GM18507 (cell line): Measurements from ENCODE around the gene RACGAP1.

Experiments used
- DNase-seq: peaks from one replicate; pipeline ENCODE4 v3.0.0; 2011; ENCODE audit warnings: low read depth; ENCODE audit not compliant: insufficient read length; ENCODE audit errors: extremely low spot score
- FAIRE-seq: peaks from 2 replicates; lab custom pipeline; 2011; peaks lifted over from hg19 to GRCh38; lab: Jason Lieb, UNC

The RACGAP1 gene, protein sequence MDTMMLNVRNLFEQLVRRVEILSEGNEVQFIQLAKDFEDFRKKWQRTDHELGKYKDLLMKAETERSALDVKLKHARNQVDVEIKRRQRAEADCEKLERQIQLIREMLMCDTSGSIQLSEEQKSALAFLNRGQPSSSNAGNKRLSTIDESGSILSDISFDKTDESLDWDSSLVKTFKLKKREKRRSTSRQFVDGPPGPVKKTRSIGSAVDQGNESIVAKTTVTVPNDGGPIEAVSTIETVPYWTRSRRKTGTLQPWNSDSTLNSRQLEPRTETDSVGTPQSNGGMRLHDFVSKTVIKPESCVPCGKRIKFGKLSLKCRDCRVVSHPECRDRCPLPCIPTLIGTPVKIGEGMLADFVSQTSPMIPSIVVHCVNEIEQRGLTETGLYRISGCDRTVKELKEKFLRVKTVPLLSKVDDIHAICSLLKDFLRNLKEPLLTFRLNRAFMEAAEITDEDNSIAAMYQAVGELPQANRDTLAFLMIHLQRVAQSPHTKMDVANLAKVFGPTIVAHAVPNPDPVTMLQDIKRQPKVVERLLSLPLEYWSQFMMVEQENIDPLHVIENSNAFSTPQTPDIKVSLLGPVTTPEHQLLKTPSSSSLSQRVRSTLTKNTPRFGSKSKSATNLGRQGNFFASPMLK

GRCh38 chr12:50025187-50026059 is at the start of gene RACGAP1:
TSS of gene RACGAP1 (minus strand) at chr12:50025494. CDS start at chr12:50016715, 8,779 bp downstream.
- FAIRE-seq (peak; percentile 99), DNase-seq (peak; percentile 97)

DNA sequence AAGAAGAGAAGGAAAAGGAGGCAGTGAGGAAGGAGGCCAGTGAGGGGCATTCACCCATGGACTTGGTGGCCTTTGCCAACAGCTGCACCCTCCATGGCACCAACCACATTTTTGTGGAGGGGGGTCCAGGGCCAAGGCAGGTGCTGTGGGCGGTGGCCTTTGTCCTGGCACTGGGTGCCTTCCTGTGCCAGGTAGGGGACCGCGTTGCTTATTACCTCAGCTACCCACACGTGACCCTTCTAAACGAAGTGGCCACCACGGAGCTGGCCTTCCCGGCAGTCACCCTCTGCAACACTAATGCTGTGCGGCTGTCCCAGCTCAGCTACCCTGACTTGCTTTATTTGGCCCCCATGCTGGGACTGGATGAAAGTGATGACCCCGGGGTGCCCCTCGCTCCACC is 48.4 kb upstream of the RACGAP1 start:
- FAIRE-seq (no peak), DNase-seq (no peak)

DNA sequence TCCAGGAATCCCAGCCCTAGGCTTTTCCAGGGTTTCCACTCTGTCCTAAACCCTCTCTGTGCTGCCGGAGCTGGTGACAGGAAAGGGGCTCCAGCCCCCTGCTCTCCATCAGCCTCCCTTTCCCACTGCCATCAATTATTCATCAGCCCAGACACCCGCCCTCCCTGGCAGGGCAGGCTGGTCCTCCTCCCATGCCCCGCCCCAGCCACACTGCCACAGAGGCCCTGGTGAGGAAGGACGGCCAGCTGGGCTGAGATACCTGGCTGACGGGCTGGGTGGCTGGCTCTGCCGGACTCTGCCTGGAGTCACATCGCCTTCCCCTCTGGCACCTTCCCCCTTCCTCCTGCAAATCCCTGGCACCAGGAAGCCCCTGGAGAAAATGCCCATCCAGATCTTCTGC is 47.9 kb upstream of the RACGAP1 start:
- FAIRE-seq = no peak
- no peak for DNase-seq

DNA sequence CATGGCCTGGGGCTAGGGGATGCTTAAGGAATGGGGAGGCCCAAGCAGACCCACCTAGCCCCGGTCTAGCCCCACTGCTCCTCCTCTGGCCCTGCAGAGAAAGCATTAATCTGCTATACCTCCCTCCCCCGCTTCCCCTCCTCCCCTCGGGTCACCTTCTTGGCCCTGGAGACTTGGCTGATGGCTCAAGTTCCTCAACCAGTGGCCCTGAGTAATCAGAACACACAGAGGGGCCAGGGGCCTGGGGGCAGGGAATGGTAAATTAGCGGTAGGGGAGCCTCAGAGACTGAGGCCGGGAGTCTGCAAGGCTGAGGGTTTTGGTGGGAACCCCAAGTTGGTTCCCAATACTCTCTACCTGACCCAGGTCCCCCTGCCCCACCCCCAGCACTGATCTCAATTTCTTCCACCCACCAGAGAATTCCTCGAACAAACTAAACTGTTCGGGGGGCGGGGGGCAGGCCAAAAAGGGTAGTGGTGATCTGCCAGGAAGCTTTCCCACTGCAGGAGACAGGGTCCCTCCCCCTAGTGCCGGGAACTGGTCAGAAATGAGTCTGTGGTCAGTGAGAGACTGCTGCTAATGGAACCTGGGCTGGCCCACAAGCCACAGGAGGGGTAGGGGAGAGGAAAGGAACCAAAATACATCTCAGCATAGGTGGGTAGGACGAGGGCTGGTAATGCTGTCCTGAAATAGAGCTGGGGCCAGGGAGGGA is 47.1 kb upstream of the RACGAP1 start:
- DNase-seq (no peak), FAIRE-seq (no peak)

GRCh38 chr12:50070314-50071060 is 45.2 kb upstream of the RACGAP1 start:
- FAIRE-seq = peak; percentile 89
- DNase-seq = no peak

GRCh38 chr12:50069539-50069938 is 44.2 kb upstream of the RACGAP1 start:
- FAIRE-seq (no peak), DNase-seq (no peak)

GRCh38 chr12:50069069-50069468 is 43.8 kb upstream of the RACGAP1 start:
- DNase-seq (no peak), FAIRE-seq (no peak)

DNA sequence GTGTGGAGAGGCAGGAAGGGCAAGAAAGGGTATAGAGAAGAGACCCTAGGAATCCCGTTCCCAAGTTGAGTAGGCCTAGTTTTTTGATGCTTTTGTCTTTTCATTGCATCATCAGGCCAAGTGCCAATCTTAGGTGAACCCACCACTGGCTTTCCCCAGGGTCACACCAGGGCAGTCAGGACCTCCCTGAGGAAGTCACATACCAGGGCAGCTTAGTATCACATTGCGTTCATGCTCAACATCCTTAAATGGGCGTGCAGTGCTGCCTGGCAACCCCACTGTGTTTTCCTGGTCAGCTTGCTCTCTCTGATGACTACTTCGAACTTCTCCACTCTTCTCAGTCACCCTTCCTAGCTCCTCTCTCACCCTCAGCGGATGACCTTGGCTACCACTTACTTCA is 41.1 kb upstream of the RACGAP1 start:
- DNase-seq (no peak), FAIRE-seq (no peak)

- DNase-seq (no peak), FAIRE-seq (no peak)
These were observed 40.5 kb upstream of the RACGAP1 start for GRCh38 chr12:50065726-50066310.

- FAIRE-seq = no peak
- no peak for DNase-seq
These were observed 37.6 kb upstream of the RACGAP1 start for GRCh38 chr12:50062728-50063460.

DNA sequence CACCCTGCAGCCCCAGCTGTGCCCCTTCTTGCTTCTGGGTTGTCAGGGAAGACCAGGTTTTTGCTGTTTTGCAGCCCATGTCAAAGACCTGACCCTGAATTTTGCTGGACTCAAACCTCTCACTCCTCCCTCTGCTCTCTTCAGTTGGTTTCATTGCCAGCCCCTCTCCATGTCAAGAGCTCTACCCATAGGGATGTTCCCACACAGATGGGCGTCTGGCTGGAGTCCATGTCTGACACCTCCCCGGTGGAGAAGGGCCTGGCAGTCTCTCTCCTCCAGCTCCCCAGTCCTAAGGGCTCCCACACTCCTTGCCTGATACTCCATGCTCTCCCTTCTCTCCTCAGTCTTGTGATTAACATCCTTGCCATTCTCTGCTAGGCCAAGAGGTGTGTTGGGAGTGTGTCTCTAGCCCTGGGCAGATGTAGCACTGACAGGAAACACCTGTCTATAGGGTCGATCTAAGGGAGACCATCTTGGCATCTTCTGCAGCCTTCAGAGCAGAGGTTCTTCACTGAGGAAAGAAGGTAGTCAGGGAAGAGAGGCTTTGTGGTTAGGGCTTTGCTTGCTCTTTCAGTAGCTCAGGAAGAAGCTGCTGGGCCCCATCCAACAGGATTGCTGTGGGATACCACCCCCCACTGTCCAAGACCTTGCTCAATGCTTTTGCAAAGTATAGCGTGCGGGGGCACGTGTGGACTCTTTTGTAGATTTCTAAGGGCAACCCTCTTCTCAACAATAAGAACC is 36.8 kb upstream of the RACGAP1 start:
- no peak for DNase-seq
- no peak for FAIRE-seq

GRCh38 chr12:50061171-50061570 is 35.9 kb upstream of the RACGAP1 start:
- no peak for FAIRE-seq
- DNase-seq = no peak

DNA sequence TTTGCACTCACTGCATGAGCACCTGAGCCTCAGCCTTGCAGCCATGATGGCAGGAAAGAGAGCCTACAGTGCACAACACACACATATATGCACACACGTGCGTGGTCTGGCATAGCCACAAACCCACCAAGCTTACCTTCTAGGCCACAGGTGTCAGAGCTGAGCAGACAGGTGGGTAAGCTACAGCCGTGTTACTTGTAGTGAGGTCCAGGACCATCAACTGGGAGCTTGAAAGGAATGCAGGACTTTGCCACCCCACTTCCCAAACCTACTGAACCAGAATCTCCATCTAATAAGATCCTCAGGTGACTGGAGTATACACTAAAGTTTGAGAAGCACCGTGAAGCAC is 34.8 kb upstream of the RACGAP1 start:
- FAIRE-seq (no peak), DNase-seq (no peak)

GRCh38 chr12:50059440-50060119 is 34.3 kb upstream of the RACGAP1 start:
- DNase-seq (no peak), FAIRE-seq (no peak)

- FAIRE-seq = no peak
These were observed 33.5 kb upstream of the RACGAP1 start for GRCh38 chr12:50058743-50059312.

GRCh38 chr12:50057896-50058670 is 32.8 kb upstream of the RACGAP1 start:
- DNase-seq (no peak), FAIRE-seq (no peak)

More at GRCh38 chr12:50058743-50059312, 33.5 kb upstream of the RACGAP1 start:
- no peak for DNase-seq
